H1 (cell line): Measurements from ENCODE around the gene CYP1A2. TPM values are rescaled to one million over a fixed set of nuclear protein-coding genes. Genes with fewer than 3 reads are reported as not detected.

Experiments
- USF2 ChIP-seq: IDR thresholded peaks from 2 replicates; pipeline ENCODE4 v1.6.1; 2011; ENCODE audit warnings: low read length, improper control_type of control experiment
- polyA plus RNA-seq, 7 experiments: library from polyadenylated mRNA; depleted of rRNA in 3 of 7; stranded (reverse) in 5 of 7; unstranded in 2 of 7; fragments of >200 nt in 5 of 7; fragments of 200-250 nt in 2 of 7; gene quantifications; 1 replicate in 5 of 7; 2 replicates in 1 of 7; 4 replicates in 1 of 7; pipeline versions ENCODE4 v1.2.1 to v1.2.3, GENCODE V29; 2011 to 2013; ENCODE audit warnings: missing spikeins in 2 of 7, mixed read lengths in 2 of 7
- total RNA-seq: library from RNA; stranded (reverse); fragmentation: NEBNext Ultra II Directional; extraction: Animal tissue kit (Norgen Biotek cat#: 25700); gene quantifications from 2 replicates; pipeline ENCODE4 v1.2.1, GENCODE V29; 2021

CYP1A2 gene
- total and polyA plus RNA-seq, 2 of the 8 experiments (the other 6 are each of a cell fraction or from before 2014, with no cell fraction given) = not detected

GRCh38 chr15:74768099-74768770 is 19.6 kb downstream of the CYP1A2 start (continued):
- TF ChIP-seq USF2 = no peak
